Left ventricle myocardium inferior (tissue), 1 donor: ENCODE measurements around the gene SPATA2. TPM values are rescaled to one million over a fixed set of nuclear protein-coding genes. Genes with fewer than 3 reads are reported as not detected.

Source experiments
- DNase-seq: peaks from one replicate; pipeline ENCODE4 v3.0.0-alpha.2; 2020
- H3K27ac ChIP-seq: fragments of 200-600 bp; replicated peaks from 2 replicates; pipeline ENCODE4 v1.8.0; 2021
- H3K27me3 ChIP-seq: fragments of 200-600 bp; 2 replicates; pipeline ENCODE4 v1.8.0; 2021; ENCODE audit warnings: low read depth
- H3K36me3 ChIP-seq: fragments of 200-600 bp; 2 replicates; pipeline ENCODE4 v1.8.0; 2021
- H3K4me1 ChIP-seq: fragments of 200-600 bp; 2 replicates; pipeline ENCODE4 v1.8.0; 2021
- H3K4me3 ChIP-seq: fragments of 200-600 bp; 2 replicates; pipeline ENCODE4 v1.8.0; 2021; ENCODE audit warnings: mild to moderate bottlenecking, moderate library complexity
- H3K9me3 ChIP-seq: fragments of 200-600 bp; replicated peaks from 2 replicates; pipeline ENCODE4 v1.8.0; 2021
- CTCF ChIP-seq: fragments of 200-600 bp; IDR thresholded peaks from 2 replicates; pipeline ENCODE4 v1.8.0; 2021; ENCODE audit warnings: antibody characterized with exemption, mild to moderate bottlenecking, borderline replicate concordance
- intact Hi-C: fragments of 100-400 bp; cut with micrococcal nuclease; formaldehyde crosslinking; loops from one replicate; pipeline ENCODE4 v1.11.0; 2022
- total RNA-seq: library from RNA; stranded (reverse); fragmentation: NEBNext Ultra II Directional; extraction: Animal tissue kit (Norgen Biotek cat#: 25700); gene quantifications from one replicate; pipeline ENCODE4 v1.2.1, GENCODE V29; 2021
- donor health status: DM: no; HTN: yes; CAD: no; lungs with severe emphysema.

SPATA2 gene
- total RNA-seq, 1 donor from 2014 or later = 7.6 TPM

- intact Hi-C loops = no loop called here
- Histone ChIP-seq H3K9me3 (no peaks in the 10 kb centered on the region), H3K27me3 (no peaks in the 10 kb centered on the region), H3K4me3 (no peak overlapping the region), H3K36me3 (peaks cover 80% of the 10 kb centered on the region), H3K27ac (no peak overlapping the region), H3K4me1 (peaks cover 18% of the 10 kb centered on the region)
- TF ChIP-seq CTCF = no peak
- DNase-seq = no peak
These were observed 33.0 kb downstream of the SPATA2 start for GRCh38 chr20:49882171-49882970.

GRCh38 chr20:49880724-49881445 lies 34.4 kb downstream of the SPATA2 start:
- Histone ChIP-seq H3K27ac (peak overlapping the region; percentile 27), H3K4me3 (no peak overlapping the region), H3K9me3 (no peaks in the 10 kb centered on the region), H3K4me1 (peaks cover 15% of the 10 kb centered on the region), H3K36me3 (peaks cover 80% of the 10 kb centered on the region), H3K27me3 (no peaks in the 10 kb centered on the region)
- TF ChIP-seq CTCF = no peak
- DNase-seq = no peak
- intact Hi-C loops = no loop called here

GRCh38 chr20:49880177-49880576 lies 35.2 kb downstream of the SPATA2 start:
- H3K9me3 ChIP-seq = no peaks in the 10 kb centered on the region
- no peak overlapping the region for H3K4me3 ChIP-seq
- no peaks in the 10 kb centered on the region for H3K27me3 ChIP-seq
- H3K27ac ChIP-seq = peak overlapping the region; percentile 27
- no peak for DNase-seq
- H3K4me1 ChIP-seq = peaks cover 15% of the 10 kb centered on the region
- H3K36me3 ChIP-seq = peaks cover 74% of the 10 kb centered on the region
- TF ChIP-seq CTCF = no peak
- intact Hi-C loops = no loop called here

GRCh38 chr20:49878977-49879376 lies 36.4 kb downstream of the SPATA2 start:
- peaks cover 71% of the 10 kb centered on the region for H3K36me3 ChIP-seq
- intact Hi-C loops = no loop called here

More at GRCh38 chr20:49878977-49879376, 36.4 kb downstream of the SPATA2 start:
- H3K27ac ChIP-seq = no peak overlapping the region
- H3K4me1 ChIP-seq = peaks cover 15% of the 10 kb centered on the region
- H3K4me3 ChIP-seq = no peak overlapping the region
- DNase-seq = no peak
- no peaks in the 10 kb centered on the region for H3K9me3 ChIP-seq
- TF ChIP-seq CTCF = no peak
- no peaks in the 10 kb centered on the region for H3K27me3 ChIP-seq
